Endothelial cell of umbilical vein (primary cell): ENCODE data around the gene GPHA2. TPM values are rescaled to one million over a fixed set of nuclear protein-coding genes. Genes with fewer than 3 reads are reported as not detected.

Experiments
- BruUV-seq: library from RNA; stranded (reverse); fragments of 400-500 nt; replicated peaks from 2 replicates; lab custom pipeline; 2021; lab: Mats Ljungman, UMichigan
- CTCF ChIA-PET: fragments of 300-600, 350-600 bp; sonication (Branson Sonifier 250); formaldehyde crosslinking; loops from one replicate; lab custom pipeline; 2021; ENCODE audit warnings: antibody characterized with exemption, inconsistent platforms; lab: Charles Lee
- POLR2A ChIA-PET: fragments of 300-600, 350-600 bp; sonication (Branson Sonifier 250); formaldehyde crosslinking; loops from one replicate; lab custom pipeline; 2021; ENCODE audit warnings: antibody characterized with exemption, inconsistent platforms; lab: Charles Lee
- DNase-seq: peaks from one replicate; pipeline ENCODE4 v3.0.0-alpha.2; 2011; ENCODE audit warnings: low read depth, low spot score
- FAIRE-seq: peaks from 2 replicates; lab custom pipeline; 2011; peaks lifted over from hg19 to GRCh38; lab: Jason Lieb, UNC
- H2AFZ ChIP-seq: 2 replicates; pipeline ENCODE4 v1.6.0; 2012; ENCODE audit warnings: low read depth, low read length, control low read depth, inconsistent platforms
- H3K27ac ChIP-seq: 2 replicates; pipeline ENCODE4 v1.5.1; 2011; ENCODE audit warnings: low read depth, mild to moderate bottlenecking, control low read depth, low read length, moderate library complexity; ENCODE audit not compliant: insufficient read depth
- H3K27me3 ChIP-seq, 2 experiments: 2 replicates each; pipeline versions ENCODE4 v1.6.0 to v1.6.1; 2011; ENCODE audit warnings: low read length in 2 of 2, mixed read lengths in 1 of 2; ENCODE audit not compliant: control insufficient read depth in 2 of 2, insufficient read depth in 2 of 2
- H3K36me3 ChIP-seq, 2 experiments: 2 replicates in 1 of 2; 3 replicates in 1 of 2; pipeline ENCODE4 v1.5.1; 2011; ENCODE audit warnings: low read length in 2 of 2, mild to moderate bottlenecking in 1 of 2, moderate library complexity in 1 of 2; ENCODE audit not compliant: control insufficient read depth in 2 of 2, insufficient read depth in 2 of 2; ENCODE audit errors: extremely low read depth in 1 of 2
- H3K4me1 ChIP-seq: 3 replicates; pipeline ENCODE4 v1.5.1; 2011; ENCODE audit warnings: mild to moderate bottlenecking, low read length; ENCODE audit not compliant: control insufficient read depth, insufficient read depth; ENCODE audit errors: extremely low read depth
- H3K4me2 ChIP-seq: 2 replicates; pipeline ENCODE4 v1.6.1; 2011; ENCODE audit warnings: low read length, control low read depth, mixed read lengths; ENCODE audit not compliant: insufficient read depth
- H3K4me3 ChIP-seq, 3 experiments: fragments of 200-600 bp in 1 of 3; sonication (generic), shearing (Covaris generic) in 1 of 3; replicated peaks in 1 of 3; 2 replicates each; pipeline ENCODE4 v1.5.1; 2011 to 2016; ENCODE audit warnings: control low read depth in 3 of 3, low read length in 3 of 3, mild to moderate bottlenecking in 2 of 3, inconsistent platforms in 1 of 3, low read depth in 1 of 3, moderate library complexity in 1 of 3; ENCODE audit not compliant: insufficient read depth in 1 of 3
- H3K79me2 ChIP-seq: 2 replicates; pipeline ENCODE4 v1.6.0; 2012; ENCODE audit warnings: low read length, inconsistent platforms; ENCODE audit not compliant: control insufficient read depth, insufficient read depth
- H3K9ac ChIP-seq: replicated peaks from 2 replicates; pipeline ENCODE3; 2011; ENCODE audit warnings: low read length, control low read depth; ENCODE audit not compliant: insufficient read depth; ENCODE audit errors: extremely low read depth
- H3K9me1 ChIP-seq: replicated peaks from 3 replicates; pipeline ENCODE4 v1.6.0; 2011; ENCODE audit warnings: mild to moderate bottlenecking, low read length; ENCODE audit not compliant: control insufficient read depth, insufficient read depth; ENCODE audit errors: extremely low read depth
- H3K9me3 ChIP-seq: replicated peaks from 2 replicates; pipeline ENCODE4 v1.5.1; 2012; ENCODE audit warnings: low read length, inconsistent platforms; ENCODE audit not compliant: control insufficient read depth, insufficient read depth
- H4K20me1 ChIP-seq: replicated peaks from 2 replicates; pipeline ENCODE3; 2011; ENCODE audit warnings: mild to moderate bottlenecking, low read length; ENCODE audit not compliant: control insufficient read depth, insufficient read depth; ENCODE audit errors: extremely low read depth
- EZH2 ChIP-seq: IDR thresholded peaks from 2 replicates; pipeline ENCODE4 v1.6.1; 2012; ENCODE audit warnings: borderline replicate concordance, low read depth, mild to moderate bottlenecking, moderate library complexity, low read length, inconsistent platforms; ENCODE audit not compliant: severe bottlenecking
- FOS ChIP-seq: IDR thresholded peaks from 2 replicates; pipeline ENCODE4 v1.6.1; 2011; ENCODE audit warnings: mild to moderate bottlenecking, low read length, moderate library complexity, borderline replicate concordance; ENCODE audit not compliant: insufficient read depth
- GATA2 ChIP-seq: IDR thresholded peaks from 2 replicates; pipeline ENCODE4 v1.7.0; 2011; ENCODE audit warnings: low read depth, mild to moderate bottlenecking, moderate library complexity, mixed read lengths, low read length; ENCODE audit not compliant: insufficient read length, insufficient read depth
- JUN ChIP-seq: IDR thresholded peaks from 2 replicates; pipeline ENCODE4 v1.6.1; 2011; ENCODE audit warnings: borderline replicate concordance, low read depth; ENCODE audit not compliant: insufficient read length, insufficient read depth
- MYC ChIP-seq: IDR thresholded peaks from one replicate; pipeline ENCODE4 v1.6.1; 2011; ENCODE audit warnings: mild to moderate bottlenecking, low read depth, low read length
- POLR2A ChIP-seq: IDR thresholded peaks from 2 replicates; pipeline ENCODE4 v1.6.1; 2012; ENCODE audit warnings: low read depth, mild to moderate bottlenecking, control low read depth, low read length
- POLR2AphosphoS5 ChIP-seq: IDR thresholded peaks from 2 replicates; pipeline ENCODE4 v1.6.1; 2012; ENCODE audit warnings: low read depth, mild to moderate bottlenecking, control low read depth, low read length, moderate library complexity; ENCODE audit not compliant: insufficient read depth
- dilution Hi-C: fragments of 300-500 bp; cut with MboI; formaldehyde crosslinking; loops from one replicate; pipeline ENCODE4 v1.15.0; 2019; ENCODE audit warnings: low sequenced_read_pairs; ENCODE audit not compliant: extremely low pct_ligation_motif_present
- intact Hi-C: fragments of 100-400 bp; cut with micrococcal nuclease; formaldehyde crosslinking; loops from one replicate; pipeline ENCODE4 v1.10.0; 2022
- polyA plus RNA-seq, 4 experiments: library from polyadenylated mRNA; depleted of rRNA in 3 of 4; stranded (reverse) in 3 of 4; unstranded in 1 of 4; fragments of >200 nt; gene quantifications; 2 replicates each; pipeline versions ENCODE4 v1.2.1 to v1.2.3, GENCODE V29; 2011 to 2012; ENCODE audit warnings: missing spikeins in 1 of 4
- total RNA-seq: library from RNA; stranded (reverse); gene quantifications from 2 replicates; pipeline ENCODE4 v1.2.3, GENCODE V29; 2021
- TF ChIP-seq, protein P1 (sequence below): IDR thresholded peaks from 2 replicates; pipeline ENCODE4 v1.6.1; 2011; ENCODE audit not compliant: insufficient read depth, insufficient read length
- TF ChIP-seq, protein P2 (sequence below), 2 donors: IDR thresholded peaks; 1 replicate in 1 of 2; 2 replicates in 1 of 2; pipeline ENCODE4 v1.5.1; 2011; ENCODE audit warnings: low read length in 2 of 2, mild to moderate bottlenecking in 2 of 2, moderate library complexity in 2 of 2, control low read depth in 1 of 2, inconsistent platforms in 1 of 2, low read depth in 1 of 2; ENCODE audit not compliant: insufficient read depth in 1 of 2; ENCODE audit errors: extremely low read depth in 1 of 2

The GPHA2 gene
- total and polyA plus RNA-seq, 2 donors (not counting 3 experiments of a cell fraction or from before 2014, with no cell fraction given): not detected

DNA sequence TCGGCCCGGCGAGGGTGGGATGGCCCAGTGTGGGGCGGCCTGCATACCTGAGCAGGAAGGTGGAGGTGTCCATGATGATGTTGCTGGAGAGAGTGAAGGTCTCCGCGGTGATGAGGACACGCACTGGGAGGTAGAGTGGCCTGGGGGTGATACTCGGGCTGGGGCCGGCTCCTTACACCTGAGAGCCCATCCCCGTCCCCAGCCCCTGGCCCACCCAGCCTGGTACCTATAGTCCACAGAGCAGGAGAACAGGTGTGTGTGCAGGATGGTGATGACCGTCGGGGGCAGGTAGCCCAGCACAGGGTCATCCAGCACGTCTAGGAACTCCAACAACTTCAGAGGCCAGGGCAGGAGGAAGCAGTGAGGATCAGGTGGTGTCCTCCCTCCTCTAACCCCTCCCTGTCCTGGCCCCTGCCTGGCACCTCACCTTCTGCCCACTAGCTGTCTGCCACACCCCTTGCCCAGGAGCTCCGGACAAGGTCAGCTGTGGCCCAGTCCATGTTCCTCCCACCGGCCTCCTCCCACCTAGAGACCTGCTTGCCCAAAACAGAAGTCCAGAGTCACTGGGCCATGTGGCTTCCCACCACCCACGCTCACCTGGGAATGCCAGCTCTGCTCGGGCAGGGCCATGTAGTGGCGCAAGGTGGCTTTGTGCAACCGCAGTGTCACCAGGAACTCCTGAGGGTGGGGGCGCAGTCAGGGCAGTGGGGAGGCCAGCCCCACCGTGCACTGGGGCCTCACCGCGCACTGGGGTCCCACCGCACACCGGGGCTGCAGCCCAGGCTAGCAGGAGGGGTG is 30.0 kb downstream of the GPHA2 start:
- no peak overlapping the region for H3K4me3 ChIP-seq
- no peak overlapping the region for H3K27ac ChIP-seq
- H3K9me1 ChIP-seq: no peaks in the 10 kb centered on the region
- H3K27me3 ChIP-seq: no peaks in the 10 kb centered on the region
- DNase-seq (no peak), FAIRE-seq (no peak)
- no peak overlapping the region for H3K9ac ChIP-seq
- no peaks in the 10 kb centered on the region for H3K4me1 ChIP-seq
- no peaks in the 10 kb centered on the region for H4K20me1 ChIP-seq
- dilution Hi-C loops (no loop called here), intact Hi-C loops (no loop called here)
- POLR2A ChIA-PET: no interaction called here
- TF ChIP-seq EZH2 (no peak), GATA2 (no peak), POLR2AphosphoS5 (no peak), FOS (no peak), JUN (no peak)
- no peak overlapping the region for H2AFZ ChIP-seq
- no peaks in the 10 kb centered on the region for H3K9me3 ChIP-seq
- H3K4me2 ChIP-seq: no peak overlapping the region
- peaks cover 1 to 61% of the 10 kb centered on the region in 2 experiments for H3K36me3 ChIP-seq
- no TSS peak for BruUV-seq
- H3K79me2 ChIP-seq: no peaks in the 10 kb centered on the region
- CTCF ChIA-PET: no interaction called here

DNA sequence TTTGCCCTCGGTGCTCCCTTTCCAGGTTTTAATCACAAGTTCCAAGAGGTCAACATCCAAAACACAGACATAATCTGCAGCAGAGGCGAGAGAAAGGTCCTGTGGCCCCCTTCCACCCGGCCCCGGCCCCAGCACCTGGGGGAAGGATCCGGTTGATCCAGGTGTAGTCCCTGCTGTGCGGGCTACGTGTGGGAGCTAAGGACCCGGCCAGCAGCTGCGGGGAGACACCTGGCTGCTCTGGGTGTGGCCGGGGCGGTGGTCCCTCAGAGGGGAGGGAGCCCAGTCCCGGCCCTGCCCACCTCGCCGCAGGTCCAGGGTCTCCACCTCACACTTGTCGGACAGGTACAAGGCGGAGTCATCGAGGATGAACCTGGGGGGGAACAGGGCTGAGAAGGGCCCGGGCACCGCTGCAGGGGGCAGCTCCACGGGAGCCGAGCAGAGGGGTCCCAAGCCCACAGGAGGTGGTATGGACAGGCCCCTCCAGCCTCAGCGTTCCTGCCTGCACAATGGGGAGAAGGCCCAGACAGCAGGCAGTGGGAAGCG is 32.3 kb downstream of the GPHA2 start:
- Histone ChIP-seq H4K20me1 (no peaks in the 10 kb centered on the region), H3K79me2 (no peaks in the 10 kb centered on the region), H3K27ac (no peak overlapping the region), H3K4me1 (no peaks in the 10 kb centered on the region), H2AFZ (no peak overlapping the region), H3K9me1 (no peaks in the 10 kb centered on the region), H3K9ac (no peak overlapping the region), H3K27me3 (no peaks in the 10 kb centered on the region), H3K4me3 (no peak overlapping the region), H3K36me3 (peaks cover 0 to 49% of the 10 kb centered on the region in 2 experiments), H3K9me3 (no peaks in the 10 kb centered on the region), H3K4me2 (no peak overlapping the region)
- intact Hi-C loops (no loop called here), dilution Hi-C loops (no loop called here)
- TF ChIP-seq, protein P1, sequence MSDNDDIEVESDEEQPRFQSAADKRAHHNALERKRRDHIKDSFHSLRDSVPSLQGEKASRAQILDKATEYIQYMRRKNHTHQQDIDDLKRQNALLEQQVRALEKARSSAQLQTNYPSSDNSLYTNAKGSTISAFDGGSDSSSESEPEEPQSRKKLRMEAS: no peak
- TF ChIP-seq POLR2A (no peak), FOS (no peak), POLR2AphosphoS5 (no peak), EZH2 (no peak), JUN (no peak), GATA2 (no peak), MYC (no peak)
- TF ChIP-seq, protein P2, sequence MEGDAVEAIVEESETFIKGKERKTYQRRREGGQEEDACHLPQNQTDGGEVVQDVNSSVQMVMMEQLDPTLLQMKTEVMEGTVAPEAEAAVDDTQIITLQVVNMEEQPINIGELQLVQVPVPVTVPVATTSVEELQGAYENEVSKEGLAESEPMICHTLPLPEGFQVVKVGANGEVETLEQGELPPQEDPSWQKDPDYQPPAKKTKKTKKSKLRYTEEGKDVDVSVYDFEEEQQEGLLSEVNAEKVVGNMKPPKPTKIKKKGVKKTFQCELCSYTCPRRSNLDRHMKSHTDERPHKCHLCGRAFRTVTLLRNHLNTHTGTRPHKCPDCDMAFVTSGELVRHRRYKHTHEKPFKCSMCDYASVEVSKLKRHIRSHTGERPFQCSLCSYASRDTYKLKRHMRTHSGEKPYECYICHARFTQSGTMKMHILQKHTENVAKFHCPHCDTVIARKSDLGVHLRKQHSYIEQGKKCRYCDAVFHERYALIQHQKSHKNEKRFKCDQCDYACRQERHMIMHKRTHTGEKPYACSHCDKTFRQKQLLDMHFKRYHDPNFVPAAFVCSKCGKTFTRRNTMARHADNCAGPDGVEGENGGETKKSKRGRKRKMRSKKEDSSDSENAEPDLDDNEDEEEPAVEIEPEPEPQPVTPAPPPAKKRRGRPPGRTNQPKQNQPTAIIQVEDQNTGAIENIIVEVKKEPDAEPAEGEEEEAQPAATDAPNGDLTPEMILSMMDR (IDR thresholded peaks at IDR 0.05; ENCODE audit: extremely low read depth in 1 of 2, insufficient read depth in 1 of 2, low read depth in 1 of 2, low read length in 2 of 2): no peak
- CTCF ChIA-PET: no interaction called here
- no peak for FAIRE-seq
- no peak for DNase-seq
- BruUV-seq: no TSS peak
- POLR2A ChIA-PET: no interaction called here
